Parathyroid adenoma (tissue), 2 donors: ENCODE results near the gene SLC30A1.
"Not testable (repeated sequence)": the region's sequence is repeated elsewhere in the genome, so short reads cannot be mapped to it uniquely, and the experiment has no call there.

Source experiments
- H2AFZ ChIP-seq: fragments of 300-600 bp; sonication (generic); one replicate; pipeline ENCODE4 v1.7.0; 2017; ENCODE audit warnings: antibody characterized with exemption, mild to moderate bottlenecking
- H3K27ac ChIP-seq: fragments of 300-600 bp; sonication (generic); one replicate; pipeline ENCODE4 v1.7.0; 2017
- H3K27me3 ChIP-seq: fragments of 300-600 bp; sonication (generic); one replicate; pipeline ENCODE4 v1.7.0; 2017; ENCODE audit warnings: low read length; ENCODE audit not compliant: control insufficient read depth, insufficient read depth
- H3K36me3 ChIP-seq: fragments of 300-600 bp; sonication (generic); one replicate; pipeline ENCODE4 v1.7.0; 2017; ENCODE audit warnings: low read length; ENCODE audit not compliant: control insufficient read depth, insufficient read depth
- H3K4me1 ChIP-seq: fragments of 300-600 bp; sonication (generic); one replicate; pipeline ENCODE4 v1.7.0; 2017; ENCODE audit warnings: control low read depth
- H3K4me2 ChIP-seq: fragments of 300-600 bp; sonication (generic); one replicate; pipeline ENCODE4 v1.7.0; 2017; ENCODE audit warnings: low read length
- H3K4me3 ChIP-seq: fragments of 300-600 bp; sonication (generic); one replicate; pipeline ENCODE4 v1.7.0; 2017; ENCODE audit warnings: low read depth, low read length
- H3K79me2 ChIP-seq: fragments of 300-600 bp; sonication (generic); one replicate; pipeline ENCODE4 v1.7.0; 2017; ENCODE audit warnings: control low read depth
- H3K9ac ChIP-seq: fragments of 300-600 bp; sonication (generic); one replicate; pipeline ENCODE4 v1.7.0; 2017; ENCODE audit warnings: mild to moderate bottlenecking
- H3K9me3 ChIP-seq: fragments of 300-600 bp; sonication (generic); one replicate; pipeline ENCODE4 v1.7.0; 2017; ENCODE audit warnings: low read length; ENCODE audit not compliant: control insufficient read depth
- CTCF ChIP-seq: fragments of 300-600 bp; sonication (generic); IDR thresholded peaks from one replicate; pipeline ENCODE4 v1.7.0; 2017; ENCODE audit warnings: antibody characterized with exemption, mild to moderate bottlenecking
- donor health status: primary hyperparathyroidism.

SLC30A1 gene

GRCh38 chr1:211576717-211577116 is 2.2 kb downstream of the SLC30A1 start:
- Histone ChIP-seq H3K36me3 (no peaks in the 10 kb centered on the region), H3K27me3 (no peaks in the 10 kb centered on the region), H3K4me3 (peak overlapping the region; percentile 88), H3K79me2 (no peaks in the 10 kb centered on the region), H3K27ac (no peak overlapping the region), H3K4me1 (no peaks in the 10 kb centered on the region), H3K9ac (no peak overlapping the region), H3K4me2 (peak overlapping the region; percentile 91), H2AFZ (no peak overlapping the region), H3K9me3 (no peaks in the 10 kb centered on the region)
- TF ChIP-seq CTCF = no peak

- H3K36me3 ChIP-seq = no peaks in the 10 kb centered on the region
Observed at GRCh38 chr1:211574705-211575104, 4.3 kb downstream of the SLC30A1 start.

GRCh38 chr1:211571998-211572397 is 7.0 kb downstream of the SLC30A1 start:
- H3K27me3 ChIP-seq = no peaks in the 10 kb centered on the region

More at GRCh38 chr1:211574705-211575104, 4.3 kb downstream of the SLC30A1 start:
- Histone ChIP-seq H2AFZ (no peak overlapping the region), H3K4me2 (no peak overlapping the region), H3K4me3 (no peak overlapping the region), H3K9ac (no peak overlapping the region), H3K4me1 (no peaks in the 10 kb centered on the region), H3K27me3 (no peaks in the 10 kb centered on the region), H3K9me3 (no peaks in the 10 kb centered on the region), H3K79me2 (no peaks in the 10 kb centered on the region), H3K27ac (no peak overlapping the region)
- no peak for TF ChIP-seq CTCF

GRCh38 chr1:211570378-211570777 is 8.6 kb downstream of the SLC30A1 start:
- H3K27me3 ChIP-seq, H3K27ac ChIP-seq, H3K4me3 ChIP-seq, H3K9me3 ChIP-seq, H3K9ac ChIP-seq, H2AFZ ChIP-seq, H3K79me2 ChIP-seq, H3K4me2 ChIP-seq, H3K4me1 ChIP-seq, H3K36me3 ChIP-seq: not testable (repeated sequence)

More at GRCh38 chr1:211571998-211572397, 7.0 kb downstream of the SLC30A1 start:
- H3K4me2 ChIP-seq = no peak overlapping the region
- H3K27ac ChIP-seq = no peak overlapping the region
- no peak overlapping the region for H3K4me3 ChIP-seq
- no peaks in the 10 kb centered on the region for H3K4me1 ChIP-seq
- H3K36me3 ChIP-seq = no peaks in the 10 kb centered on the region
- no peaks in the 10 kb centered on the region for H3K79me2 ChIP-seq
- TF ChIP-seq CTCF = no peak
- no peak overlapping the region for H3K9ac ChIP-seq
- no peak overlapping the region for H2AFZ ChIP-seq
- no peaks in the 10 kb centered on the region for H3K9me3 ChIP-seq

GRCh38 chr1:211566431-211567025 is 12.4 kb downstream of the SLC30A1 start:
- Histone ChIP-seq H3K36me3 (no peaks in the 10 kb centered on the region), H3K4me1 (no peaks in the 10 kb centered on the region), H3K4me2 (no peak overlapping the region), H3K4me3 (no peak overlapping the region), H3K79me2 (no peaks in the 10 kb centered on the region), H2AFZ (no peak overlapping the region), H3K9me3 (no peaks in the 10 kb centered on the region), H3K27ac (no peak overlapping the region), H3K27me3 (no peaks in the 10 kb centered on the region), H3K9ac (no peak overlapping the region)
- TF ChIP-seq CTCF = no peak
